ENCODE results near the gene NFAT5.

Gene NFAT5

GRCh38 chr16:69699915-69700314, 134.1 kb downstream of the NFAT5 start:
- TF ChIP-seq TEAD4 (IDR thresholded peaks at IDR 0.05) (no peak), CREB1 (IDR thresholded peaks at IDR 0.05; ENCODE audit: low read depth) (no peak), FOXM1 (IDR thresholded peaks at IDR 0.05; ENCODE audit: borderline replicate concordance, low read depth) (no peak), ZBTB7A (IDR thresholded peaks at IDR 0.05; ENCODE audit: low read depth) (no peak), REST (IDR thresholded peaks at IDR 0.05; ENCODE audit: low read depth) (no peak), YY1 (IDR thresholded peaks at IDR 0.05; ENCODE audit: low read depth) (no peak), TCF12 (IDR thresholded peaks at IDR 0.05; ENCODE audit: low read depth) (no peak), EGR1 (IDR thresholded peaks at IDR 0.05) (no peak), TAF1 (IDR thresholded peaks at IDR 0.05; ENCODE audit: low read depth) (no peak), NFIC (IDR thresholded peaks at IDR 0.05) (no peak), RAD21 (IDR thresholded peaks at IDR 0.05; ENCODE audit: low read depth) (no peak), MAX (IDR thresholded peaks at IDR 0.05) (no peak), USF1 (IDR thresholded peaks at IDR 0.05) (no peak)

- TF ChIP-seq REST (IDR thresholded peaks at IDR 0.05; ENCODE audit: low read depth) (no peak), TAF1 (IDR thresholded peaks at IDR 0.05; ENCODE audit: low read depth) (no peak)
Measured at GRCh38 chr16:69701452-69701851, 135.7 kb downstream of the NFAT5 start.

GRCh38 chr16:69701866-69702265, 136.1 kb downstream of the NFAT5 start:
- no peak for TF ChIP-seq FOXM1 (IDR thresholded peaks at IDR 0.05; ENCODE audit: borderline replicate concordance, low read depth)
- no peak for TF ChIP-seq TAF1 (IDR thresholded peaks at IDR 0.05; ENCODE audit: low read depth)
- TF ChIP-seq EGR1 (IDR thresholded peaks at IDR 0.05) = no peak
- TF ChIP-seq USF1 (IDR thresholded peaks at IDR 0.05) = no peak
- no peak for TF ChIP-seq CREB1 (IDR thresholded peaks at IDR 0.05; ENCODE audit: low read depth)
- TF ChIP-seq MAX (IDR thresholded peaks at IDR 0.05) = no peak
- no peak for TF ChIP-seq EP300 (IDR thresholded peaks at IDR 0.05; ENCODE audit: borderline replicate concordance)
- no peak for TF ChIP-seq YY1 (IDR thresholded peaks at IDR 0.05; ENCODE audit: low read depth)
- no peak for TF ChIP-seq RAD21 (IDR thresholded peaks at IDR 0.05; ENCODE audit: low read depth)
- TF ChIP-seq CEBPB (IDR thresholded peaks at IDR 0.05) = no peak
- no peak for TF ChIP-seq REST (IDR thresholded peaks at IDR 0.05; ENCODE audit: low read depth)
- no peak for TF ChIP-seq NFIC (IDR thresholded peaks at IDR 0.05)
- no peak for TF ChIP-seq ZBTB7A (IDR thresholded peaks at IDR 0.05; ENCODE audit: low read depth)
- TF ChIP-seq TCF12 (IDR thresholded peaks at IDR 0.05; ENCODE audit: low read depth) = no peak
- TF ChIP-seq TEAD4 (IDR thresholded peaks at IDR 0.05) = no peak

GRCh38 chr16:69703638-69704037, 137.9 kb downstream of the NFAT5 start:
- TF ChIP-seq TCF12 (IDR thresholded peaks at IDR 0.05; ENCODE audit: low read depth) = no peak
- TF ChIP-seq USF1 (IDR thresholded peaks at IDR 0.05) = no peak
- TF ChIP-seq EP300 (IDR thresholded peaks at IDR 0.05; ENCODE audit: borderline replicate concordance) = no peak
- TF ChIP-seq TAF1 (IDR thresholded peaks at IDR 0.05; ENCODE audit: low read depth) = no peak
- TF ChIP-seq CEBPB (IDR thresholded peaks at IDR 0.05) = no peak
- TF ChIP-seq REST (IDR thresholded peaks at IDR 0.05; ENCODE audit: low read depth) = no peak
- no peak for TF ChIP-seq EGR1 (IDR thresholded peaks at IDR 0.05)
- TF ChIP-seq TEAD4 (IDR thresholded peaks at IDR 0.05) = no peak
- TF ChIP-seq YY1 (IDR thresholded peaks at IDR 0.05; ENCODE audit: low read depth) = no peak
- no peak for TF ChIP-seq MAX (IDR thresholded peaks at IDR 0.05)
- TF ChIP-seq NFIC (IDR thresholded peaks at IDR 0.05) = no peak
- no peak for TF ChIP-seq FOXM1 (IDR thresholded peaks at IDR 0.05; ENCODE audit: borderline replicate concordance, low read depth)
- TF ChIP-seq RAD21 (IDR thresholded peaks at IDR 0.05; ENCODE audit: low read depth) = no peak
- no peak for TF ChIP-seq CREB1 (IDR thresholded peaks at IDR 0.05; ENCODE audit: low read depth)
- no peak for TF ChIP-seq ZBTB7A (IDR thresholded peaks at IDR 0.05; ENCODE audit: low read depth)

All from Ishikawa (cell line).